Measurements from ENCODE around the gene SCMH1. TPM values are rescaled to one million over a fixed set of nuclear protein-coding genes. Genes with fewer than 3 reads are reported as not detected.
"Not testable (repeated sequence)": the region's sequence is repeated elsewhere in the genome, so short reads cannot be mapped to it uniquely, and the experiment has no call there.

The SCMH1 gene
- total RNA-seq, 4 donors from 2014 or later = 27.1 to 116 (median 52.9) TPM

DNA sequence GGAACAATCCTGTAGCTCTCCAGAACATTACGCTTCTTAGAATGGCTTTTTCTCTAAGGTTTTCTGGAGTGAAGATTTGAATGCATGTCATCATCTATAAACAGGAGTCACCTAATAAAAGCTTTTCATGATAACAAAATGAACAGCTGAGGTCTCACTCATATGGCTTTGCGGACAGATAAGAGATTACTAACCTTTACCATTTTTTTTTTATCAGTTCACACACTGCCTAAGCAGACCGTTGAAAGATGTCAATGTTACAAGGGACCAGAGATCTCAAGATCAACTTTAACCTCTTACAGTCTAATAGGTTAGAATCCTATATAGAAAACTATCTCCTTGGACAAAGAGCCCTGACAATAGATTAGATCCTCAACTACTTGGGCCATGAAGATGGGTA, 41.4 kb downstream of the SCMH1 start:
- Histone ChIP-seq H3K4me3 (no peak overlapping the region), H3K36me3 (no peaks in the 10 kb centered on the region), H3K9me3 (no peaks in the 10 kb centered on the region), H3K4me1 (no peaks in the 10 kb centered on the region), H3K27me3 (no peaks in the 10 kb centered on the region), H3K27ac (no peak overlapping the region)
- TF ChIP-seq, protein P1, sequence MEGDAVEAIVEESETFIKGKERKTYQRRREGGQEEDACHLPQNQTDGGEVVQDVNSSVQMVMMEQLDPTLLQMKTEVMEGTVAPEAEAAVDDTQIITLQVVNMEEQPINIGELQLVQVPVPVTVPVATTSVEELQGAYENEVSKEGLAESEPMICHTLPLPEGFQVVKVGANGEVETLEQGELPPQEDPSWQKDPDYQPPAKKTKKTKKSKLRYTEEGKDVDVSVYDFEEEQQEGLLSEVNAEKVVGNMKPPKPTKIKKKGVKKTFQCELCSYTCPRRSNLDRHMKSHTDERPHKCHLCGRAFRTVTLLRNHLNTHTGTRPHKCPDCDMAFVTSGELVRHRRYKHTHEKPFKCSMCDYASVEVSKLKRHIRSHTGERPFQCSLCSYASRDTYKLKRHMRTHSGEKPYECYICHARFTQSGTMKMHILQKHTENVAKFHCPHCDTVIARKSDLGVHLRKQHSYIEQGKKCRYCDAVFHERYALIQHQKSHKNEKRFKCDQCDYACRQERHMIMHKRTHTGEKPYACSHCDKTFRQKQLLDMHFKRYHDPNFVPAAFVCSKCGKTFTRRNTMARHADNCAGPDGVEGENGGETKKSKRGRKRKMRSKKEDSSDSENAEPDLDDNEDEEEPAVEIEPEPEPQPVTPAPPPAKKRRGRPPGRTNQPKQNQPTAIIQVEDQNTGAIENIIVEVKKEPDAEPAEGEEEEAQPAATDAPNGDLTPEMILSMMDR (IDR thresholded peaks at IDR 0.05) = no peak
- no peak for TF ChIP-seq POLR2A (IDR thresholded peaks at IDR 0.05)
- DNase-seq = no peak

DNA sequence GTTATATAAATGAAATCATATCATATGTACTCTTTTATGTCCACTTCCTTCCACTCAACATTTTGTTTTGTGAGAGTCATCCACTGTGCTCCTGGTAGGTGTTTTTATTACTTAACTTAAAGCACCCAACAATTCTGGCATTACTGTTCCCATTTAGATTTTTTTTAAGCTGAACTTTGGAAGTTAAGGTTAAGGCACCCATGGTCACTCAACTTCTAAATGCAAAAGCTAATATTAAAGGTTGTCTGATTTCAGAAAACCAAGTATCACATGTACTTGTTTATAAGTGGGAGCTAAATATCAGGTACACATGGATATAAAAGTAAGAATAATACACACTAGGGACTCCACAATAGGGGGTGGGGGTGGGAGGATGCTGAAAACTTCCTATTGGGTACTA, 42.7 kb downstream of the SCMH1 start:
- Histone ChIP-seq H3K27me3 (no peaks in the 10 kb centered on the region), H3K9me3 (no peaks in the 10 kb centered on the region), H3K36me3 (no peaks in the 10 kb centered on the region), H3K27ac (no peak overlapping the region), H3K4me1 (no peaks in the 10 kb centered on the region), H3K4me3 (no peak overlapping the region)
- no peak for DNase-seq
- no peak for TF ChIP-seq POLR2A (IDR thresholded peaks at IDR 0.05)
- TF ChIP-seq, protein P1 (IDR thresholded peaks at IDR 0.05) = no peak

DNA sequence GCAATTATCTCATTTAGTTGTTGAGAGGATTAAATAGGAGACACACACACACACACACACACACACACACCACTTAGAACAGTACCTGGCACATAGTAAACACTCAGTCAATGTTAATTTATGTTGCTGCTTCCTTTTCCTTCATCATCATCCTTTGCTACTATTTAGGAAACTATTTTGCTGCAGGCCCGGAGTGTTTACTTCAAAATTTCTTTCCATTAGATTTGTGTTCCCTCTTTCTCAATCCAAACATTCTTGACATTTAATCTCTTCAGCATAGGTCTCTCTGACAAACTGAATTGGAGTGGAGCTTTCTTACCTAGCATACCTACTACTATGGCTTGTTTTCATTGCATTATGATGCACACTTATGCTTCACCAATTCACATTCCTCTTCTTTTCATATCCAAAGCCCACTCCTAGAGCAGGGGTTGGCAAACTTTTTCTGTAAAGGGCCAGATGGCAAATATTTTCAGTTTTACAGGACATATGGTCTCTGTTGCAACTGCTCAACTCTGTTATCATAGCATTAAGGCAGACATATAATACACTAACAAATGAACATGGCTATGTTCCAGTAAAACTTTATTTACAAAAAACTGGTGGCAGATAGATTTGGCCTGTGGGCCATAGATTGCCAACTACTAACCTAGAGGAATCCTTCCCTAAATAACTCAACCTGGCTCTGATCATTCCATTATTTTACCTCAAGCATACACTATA, 49.5 kb downstream of the SCMH1 start:
- no peaks in the 10 kb centered on the region for H3K36me3 ChIP-seq
- DNase-seq = no peak
- no peak overlapping the region for H3K27ac ChIP-seq
- H3K27me3 ChIP-seq = no peaks in the 10 kb centered on the region
- H3K4me3 ChIP-seq = no peak overlapping the region
- no peaks in the 10 kb centered on the region for H3K4me1 ChIP-seq
- TF ChIP-seq, protein P1 (IDR thresholded peaks at IDR 0.05) = no peak
- no peaks in the 10 kb centered on the region for H3K9me3 ChIP-seq

DNA sequence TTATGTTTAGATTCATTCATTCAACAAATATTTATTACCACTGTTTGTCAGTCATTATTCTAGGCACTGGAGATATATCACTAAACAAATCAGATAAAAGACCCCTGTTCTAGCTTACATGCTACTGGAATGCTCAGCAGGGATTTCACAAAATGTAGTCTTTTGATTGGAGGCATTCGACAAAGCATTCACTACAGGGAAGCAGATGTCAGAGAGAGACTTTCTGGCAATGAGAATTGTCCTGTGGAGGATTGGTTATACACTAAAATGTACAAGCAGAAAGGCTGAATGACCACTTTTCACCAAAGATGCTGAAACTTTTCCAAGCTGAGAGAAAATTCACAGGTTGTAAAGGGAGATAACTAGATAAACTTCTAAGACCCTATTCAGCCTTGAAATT, 57.7 kb downstream of the SCMH1 start:
- H3K27me3 ChIP-seq = no peaks in the 10 kb centered on the region
- no peak for TF ChIP-seq POLR2A (IDR thresholded peaks at IDR 0.05)
- TF ChIP-seq, protein P1 (IDR thresholded peaks at IDR 0.05) = no peak

DNA sequence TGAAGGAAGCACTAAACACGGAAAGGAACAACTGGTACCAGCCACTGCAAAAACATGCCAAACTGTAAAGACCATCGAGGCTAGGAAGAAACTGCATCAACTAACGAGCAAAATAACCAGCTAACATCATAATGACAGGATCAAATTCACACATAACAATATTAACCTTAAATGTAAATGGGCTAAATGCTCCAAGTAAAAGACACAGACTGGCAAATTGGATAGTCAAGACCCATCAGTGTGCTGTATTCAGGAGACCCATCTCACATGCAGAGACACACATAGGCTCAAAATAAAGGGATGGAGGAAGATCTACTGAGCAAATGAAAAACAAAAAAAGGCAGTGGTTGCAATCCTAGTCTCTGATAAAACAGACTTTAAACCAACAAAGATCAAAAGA, 63.9 kb downstream of the SCMH1 start:
- not testable (repeated sequence) for DNase-seq, H3K27ac ChIP-seq, H3K4me3 ChIP-seq, H3K4me1 ChIP-seq, H3K9me3 ChIP-seq, H3K36me3 ChIP-seq, H3K27me3 ChIP-seq

More for the DNA sequence above, 57.7 kb downstream of the SCMH1 start:
- no peaks in the 10 kb centered on the region for H3K9me3 ChIP-seq
- DNase-seq = no peak
- H3K4me3 ChIP-seq = no peak overlapping the region
- no peaks in the 10 kb centered on the region for H3K36me3 ChIP-seq
- H3K27ac ChIP-seq = no peak overlapping the region
- H3K4me1 ChIP-seq = no peaks in the 10 kb centered on the region

DNA sequence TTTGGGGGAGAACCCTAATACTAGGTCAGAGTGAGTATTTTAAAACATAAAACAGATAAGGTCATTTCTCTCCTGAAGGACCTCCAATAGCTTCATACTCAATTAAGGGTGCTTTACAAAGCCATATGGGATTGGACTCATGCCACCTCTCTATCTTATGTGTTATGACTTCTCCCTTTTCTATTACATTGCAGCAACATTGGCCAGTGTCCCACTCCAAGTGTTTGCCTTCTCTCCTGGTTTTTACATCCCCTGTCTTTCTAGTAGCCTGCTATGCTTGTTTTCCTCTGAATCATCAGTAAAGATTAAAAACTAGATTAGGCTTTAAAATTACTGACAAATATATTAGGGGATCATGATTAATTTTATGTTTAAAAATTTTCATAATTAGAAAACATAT, 66.6 kb downstream of the SCMH1 start:
- TF ChIP-seq POLR2A (IDR thresholded peaks at IDR 0.05) = no peak
- TF ChIP-seq, protein P1 (IDR thresholded peaks at IDR 0.05) = no peak
- Histone ChIP-seq H3K9me3 (peaks cover 0 to 4% (median 0%) of the 10 kb centered on the region in 4 donors), H3K27ac (no peak overlapping the region), H3K4me3 (no peak overlapping the region), H3K27me3 (no peaks in the 10 kb centered on the region), H3K4me1 (no peaks in the 10 kb centered on the region), H3K36me3 (no peaks in the 10 kb centered on the region)
- no peak for DNase-seq
